Measurements from ENCODE around the gene SLC35F4. TPM values are rescaled to one million over a fixed set of nuclear protein-coding genes. Genes with fewer than 3 reads are reported as not detected.

The SLC35F4 gene
- total and polyA plus RNA-seq, 12 donors = not detected

DNA sequence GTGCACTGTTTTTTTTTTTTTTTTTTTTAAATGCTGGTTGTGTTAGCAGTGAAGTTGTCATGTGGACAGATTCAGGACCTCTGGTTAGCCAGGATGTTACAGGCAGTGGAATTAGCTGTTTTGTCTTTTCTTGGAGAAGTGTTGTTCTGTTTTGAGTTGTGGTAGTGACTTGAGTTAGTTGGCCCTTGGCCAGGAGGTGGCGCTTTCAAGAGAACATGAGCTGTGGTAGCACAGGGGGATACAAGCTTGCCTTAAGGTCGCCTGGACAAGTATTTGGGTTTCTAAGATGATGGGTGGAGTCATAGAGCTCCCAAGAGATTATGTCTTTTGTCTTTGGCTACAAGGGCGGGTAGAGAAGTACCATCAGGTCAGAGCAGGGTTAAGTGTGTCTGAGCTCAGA lies 338.9 kb downstream of the SLC35F4 start:
- ATAC-seq = no peak
- no peak for DNase-seq
- TF ChIP-seq, protein P1, sequence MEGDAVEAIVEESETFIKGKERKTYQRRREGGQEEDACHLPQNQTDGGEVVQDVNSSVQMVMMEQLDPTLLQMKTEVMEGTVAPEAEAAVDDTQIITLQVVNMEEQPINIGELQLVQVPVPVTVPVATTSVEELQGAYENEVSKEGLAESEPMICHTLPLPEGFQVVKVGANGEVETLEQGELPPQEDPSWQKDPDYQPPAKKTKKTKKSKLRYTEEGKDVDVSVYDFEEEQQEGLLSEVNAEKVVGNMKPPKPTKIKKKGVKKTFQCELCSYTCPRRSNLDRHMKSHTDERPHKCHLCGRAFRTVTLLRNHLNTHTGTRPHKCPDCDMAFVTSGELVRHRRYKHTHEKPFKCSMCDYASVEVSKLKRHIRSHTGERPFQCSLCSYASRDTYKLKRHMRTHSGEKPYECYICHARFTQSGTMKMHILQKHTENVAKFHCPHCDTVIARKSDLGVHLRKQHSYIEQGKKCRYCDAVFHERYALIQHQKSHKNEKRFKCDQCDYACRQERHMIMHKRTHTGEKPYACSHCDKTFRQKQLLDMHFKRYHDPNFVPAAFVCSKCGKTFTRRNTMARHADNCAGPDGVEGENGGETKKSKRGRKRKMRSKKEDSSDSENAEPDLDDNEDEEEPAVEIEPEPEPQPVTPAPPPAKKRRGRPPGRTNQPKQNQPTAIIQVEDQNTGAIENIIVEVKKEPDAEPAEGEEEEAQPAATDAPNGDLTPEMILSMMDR (IDR thresholded peaks at IDR 0.05) = no peak
- Histone ChIP-seq H3K4me3 (no peak overlapping the region), H3K4me1 (no peaks in the 10 kb centered on the region), H3K36me3 (no peaks in the 10 kb centered on the region), H3K27ac (no peak overlapping the region), H3K9me3 (peaks cover 0 to 51% (median 15%) of the 10 kb centered on the region in 11 donors), H3K27me3 (peaks cover 0 to 5% (median 0%) of the 10 kb centered on the region in 7 donors)
- intact Hi-C loops (cut with DNase I) = no loop called here
- WGBS, 2 donors = 41 to 45% methylated on average over 3 of the region's 3 CpGs

DNA sequence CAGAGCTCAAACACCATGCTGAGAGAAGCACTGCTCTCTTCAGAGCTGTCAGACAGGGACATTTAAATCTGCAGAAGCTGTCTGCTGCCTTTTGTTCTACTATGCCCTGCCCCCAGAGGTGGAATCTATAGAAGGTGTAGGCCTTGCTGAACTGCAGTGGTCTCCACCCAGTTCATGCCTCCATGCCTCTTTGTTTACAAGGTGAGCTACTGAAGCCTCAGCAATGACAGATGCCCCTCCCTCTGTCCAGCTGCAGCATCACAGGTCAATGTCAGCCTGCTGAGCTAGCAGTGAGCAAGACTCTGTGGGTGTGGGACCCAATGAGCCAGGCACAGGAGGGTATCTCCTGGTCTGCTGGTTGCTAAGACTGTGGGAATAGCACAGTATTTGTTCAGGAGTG lies 346.8 kb downstream of the SLC35F4 start:
- DNase-seq (no peak), ATAC-seq (no peak)
- no peaks in the 10 kb centered on the region for H3K36me3 ChIP-seq
- peaks cover 0 to 65% (median 10%) of the 10 kb centered on the region in 11 donors for H3K9me3 ChIP-seq
- TF ChIP-seq, protein P1 (IDR thresholded peaks at IDR 0.05) = no peak
- H3K27ac ChIP-seq = no peak overlapping the region
- intact Hi-C loops (cut with DNase I) = no loop called here
- H3K27me3 ChIP-seq = no peaks in the 10 kb centered on the region
- H3K4me3 ChIP-seq = no peak overlapping the region
- no peaks in the 10 kb centered on the region for H3K4me1 ChIP-seq

Measured in heart right ventricle (tissue), 16 donors.